Pons (tissue), 1 donor: ENCODE measurements around the gene PPM1F.
"Not testable (repeated sequence)": the region's sequence is repeated elsewhere in the genome, so short reads cannot be mapped to it uniquely, and the experiment has no call there.

Experiments used
- DNase-seq: peaks from one replicate; pipeline ENCODE4 v3.0.0-alpha.2; 2016; ENCODE audit warnings: low spot score

The PPM1F gene

GRCh38 chr22:21940521-21940920 is 12.1 kb downstream of the PPM1F start:
- DNase-seq, result no peak

GRCh38 chr22:21939935-21940334 is 12.7 kb downstream of the PPM1F start:
- not testable (repeated sequence) for DNase-seq

GRCh38 chr22:21939461-21939913 is 13.2 kb downstream of the PPM1F start:
- peak; percentile 40 for DNase-seq

- no peak for DNase-seq
Observed at GRCh38 chr22:21938906-21939305, 13.7 kb downstream of the PPM1F start.

- peak; percentile 96 for DNase-seq
Observed at GRCh38 chr22:21938071-21938822, 14.4 kb downstream of the PPM1F start.

GRCh38 chr22:21937821-21938070 is 14.9 kb downstream of the PPM1F start:
- DNase-seq, result no peak

- DNase-seq, result peak; percentile 74
Observed at GRCh38 chr22:21937041-21937820, 15.4 kb downstream of the PPM1F start.

- DNase-seq, result peak; percentile 77
Observed at GRCh38 chr22:21936151-21936775, 16.4 kb downstream of the PPM1F start.

GRCh38 chr22:21933910-21934309 is 18.7 kb downstream of the PPM1F start:
- DNase-seq, result peak; percentile 86

- no peak for DNase-seq
Observed at GRCh38 chr22:21933413-21933812, 19.2 kb downstream of the PPM1F start.

GRCh38 chr22:21932347-21932746 is 20.3 kb downstream of the PPM1F start:
- no peak for DNase-seq

GRCh38 chr22:21931056-21931455 is 21.6 kb downstream of the PPM1F start:
- DNase-seq, result no peak

- no peak for DNase-seq
Observed at GRCh38 chr22:21929253-21929652, 23.4 kb downstream of the PPM1F start.

GRCh38 chr22:21928048-21928447 is 24.6 kb downstream of the PPM1F start:
- no peak for DNase-seq

GRCh38 chr22:21927174-21927823 is 25.3 kb downstream of the PPM1F start:
- no peak for DNase-seq

GRCh38 chr22:21926728-21927127 is 25.9 kb downstream of the PPM1F start:
- no peak for DNase-seq

- no peak for DNase-seq
Observed at GRCh38 chr22:21923163-21923561, 29.5 kb downstream of the PPM1F start.

GRCh38 chr22:21922370-21923162 is 30.1 kb downstream of the PPM1F start:
- DNase-seq, result no peak

- DNase-seq, result no peak
Observed at GRCh38 chr22:21921729-21922128, 30.9 kb downstream of the PPM1F start.

- DNase-seq, result no peak
Observed at GRCh38 chr22:21921184-21921721, 31.4 kb downstream of the PPM1F start.
